ENCODE results near the gene MAGEB4.
"Not testable (repeated sequence)": the region's sequence is repeated elsewhere in the genome, so short reads cannot be mapped to it uniquely, and the experiment has no call there.

MAGEB4 gene

GRCh38 chrX:30241724-30242415, at the start of gene MAGEB4:
TSS of gene MAGEB4 (plus strand) at chrX:30242000. CDS start at chrX:30242136, 136 bp downstream.
- no peak for DNase-seq

DNA sequence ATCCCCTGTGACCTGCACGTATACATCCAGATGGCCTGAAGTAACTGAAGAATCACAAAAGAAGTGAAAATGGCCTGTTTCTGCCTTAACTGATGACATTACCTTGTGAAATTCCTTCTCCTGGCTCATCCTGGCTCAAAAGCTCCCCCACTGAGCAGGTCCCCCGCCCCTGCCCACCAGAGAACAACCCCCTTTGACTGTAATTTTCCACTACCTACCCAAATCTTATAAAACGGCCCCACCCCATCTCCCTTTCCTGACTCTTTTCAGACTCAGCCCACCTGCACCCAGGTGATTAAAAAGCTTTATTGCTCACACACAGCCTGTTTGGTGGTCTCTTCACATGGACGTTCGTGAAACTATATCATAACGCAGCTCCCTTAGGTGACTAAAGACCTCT, 47.9 kb upstream of the MAGEB4 start:
- not testable (repeated sequence) for DNase-seq

DNA sequence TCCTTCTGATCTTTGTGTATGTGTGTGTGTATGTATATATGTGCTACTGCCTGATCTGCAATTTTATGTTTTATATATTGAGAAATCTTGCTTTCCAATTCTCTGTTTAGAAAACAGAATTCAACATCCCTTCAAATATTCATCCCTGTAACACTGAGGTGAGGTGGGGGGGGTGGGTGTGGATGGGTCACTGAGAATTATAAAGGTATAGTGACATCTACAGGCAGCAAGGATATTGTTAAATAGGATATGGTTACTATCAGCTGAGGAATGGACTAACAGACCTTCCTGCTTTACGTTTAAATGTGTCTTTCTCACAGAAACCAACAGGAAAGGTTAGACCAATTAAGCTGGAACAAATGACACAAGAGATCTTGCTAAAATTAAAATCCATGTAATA, 45.5 kb upstream of the MAGEB4 start:
- DNase-seq, result no peak

- no peak for DNase-seq
These were observed 29.6 kb upstream of the MAGEB4 start for GRCh38 chrX:30212172-30212571.

DNA sequence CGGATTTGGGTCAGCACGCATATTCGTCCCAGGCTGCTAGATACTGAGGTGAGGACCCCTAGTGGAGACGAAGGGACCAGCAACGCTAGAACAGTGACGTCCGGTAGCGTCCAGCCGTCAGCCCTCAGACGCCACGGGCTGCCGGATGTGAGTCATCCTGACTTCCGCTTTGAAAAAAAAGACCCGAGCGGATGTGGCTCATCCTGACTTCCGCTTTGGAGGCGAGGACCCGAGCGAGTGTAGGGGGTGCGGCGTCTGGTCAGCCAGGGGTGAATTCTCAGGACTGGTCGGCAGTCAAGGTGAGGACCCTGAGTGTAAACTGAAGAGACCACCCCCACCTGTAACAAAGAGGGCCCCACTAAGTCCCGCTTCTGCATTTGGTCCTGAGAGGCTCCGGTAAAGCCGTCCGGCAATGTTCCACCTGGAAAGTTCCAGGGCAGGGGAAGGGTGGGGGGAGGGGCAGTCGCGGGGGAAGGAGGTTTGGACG, 26.4 kb upstream of the MAGEB4 start, which contains the start of gene MAGEB2:
Gene MAGEB2, plus strand, starts transcription at position 207 of the 487 bp plus-strand sequence. CDS start 3,018 bp downstream, outside the sequence.
- DNase-seq, result no peak

GRCh38 chrX:30217465-30217864, 24.3 kb upstream of the MAGEB4 start:
- no peak for DNase-seq

DNA sequence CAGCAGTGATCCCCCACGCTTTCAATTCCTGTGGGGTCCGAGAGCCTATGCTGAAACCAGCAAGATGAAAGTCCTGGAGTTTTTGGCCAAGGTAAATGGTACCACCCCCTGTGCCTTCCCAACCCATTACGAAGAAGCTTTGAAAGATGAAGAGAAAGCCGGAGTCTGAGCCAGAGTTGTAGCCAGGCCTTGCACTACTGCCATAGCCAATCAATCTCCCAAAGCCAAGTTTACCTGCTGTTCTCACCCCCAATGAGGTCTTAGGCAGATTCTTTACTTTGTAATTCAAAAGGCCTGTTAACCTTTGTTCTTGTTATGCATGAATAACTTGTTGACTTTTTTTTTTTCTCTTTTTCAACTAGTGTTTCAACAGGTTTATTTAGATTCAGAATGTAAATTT, 22.4 kb upstream of the MAGEB4 start:
- DNase-seq, result no peak

DNA sequence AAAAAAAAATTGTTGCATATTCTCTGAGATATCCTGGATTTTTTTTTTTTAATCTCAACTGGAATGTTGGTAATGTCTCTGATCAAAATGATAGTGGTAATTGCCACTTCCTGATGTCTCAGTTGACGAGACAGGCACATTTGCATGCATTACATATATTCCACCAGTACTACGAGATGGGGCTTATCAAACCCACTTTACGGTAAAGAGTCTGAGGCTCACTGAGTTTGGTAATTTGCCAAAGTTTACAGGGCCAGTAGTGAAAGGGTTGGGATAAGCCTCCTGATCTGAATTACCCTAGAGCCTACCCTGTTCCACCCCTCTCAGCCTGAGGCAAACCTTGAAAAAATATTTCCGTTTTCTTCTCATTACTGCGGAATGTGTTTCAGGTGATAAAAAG, 21.1 kb upstream of the MAGEB4 start:
- no peak for DNase-seq

- DNase-seq, result no peak
These were observed 17.3 kb upstream of the MAGEB4 start for GRCh38 chrX:30224536-30224935.

DNA sequence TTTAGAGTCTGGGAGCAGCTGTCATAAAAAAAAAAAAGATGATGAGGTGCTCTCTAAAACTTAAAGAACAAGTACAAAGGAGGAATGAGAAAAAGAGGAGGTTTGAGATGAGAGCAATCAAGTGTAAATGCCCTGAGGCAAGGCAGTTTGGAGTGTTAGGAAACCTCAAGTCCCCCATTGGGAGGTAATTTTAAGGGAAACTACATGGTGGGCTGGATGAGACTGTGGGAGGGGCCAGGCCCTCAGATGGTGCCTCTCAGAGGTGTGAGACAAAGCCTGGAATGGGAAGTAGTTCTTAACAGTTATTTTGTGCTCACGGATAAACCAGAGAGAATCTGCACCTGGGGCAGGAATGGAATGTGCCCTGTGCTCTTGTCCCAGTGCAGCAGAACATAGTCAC, 13.3 kb upstream of the MAGEB4 start:
- DNase-seq, result no peak

DNA sequence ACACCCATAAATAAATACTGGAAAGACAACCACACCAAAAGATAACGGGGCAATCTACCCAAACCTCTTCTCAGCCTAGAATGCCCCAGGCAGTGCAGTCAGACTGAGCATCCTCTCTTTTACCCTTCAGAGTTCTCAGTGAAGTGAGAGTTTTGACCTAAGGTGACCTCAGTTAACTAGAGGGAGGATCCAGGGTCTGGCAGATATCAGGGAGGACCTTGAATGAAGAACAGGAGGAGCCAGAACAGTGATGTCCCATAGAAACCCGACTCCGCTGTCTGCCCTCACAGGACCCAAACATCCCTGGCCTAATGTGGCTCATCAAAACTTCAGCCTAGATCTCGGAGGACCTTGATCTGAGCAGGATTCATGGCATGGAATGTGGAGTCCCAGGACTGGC, 11.4 kb upstream of the MAGEB4 start, which contains the start of gene MAGEB3:
Gene MAGEB3, plus strand, starts transcription at position 263 of the 400 bp plus-strand sequence. CDS start 5,268 bp downstream, outside the sequence.
- DNase-seq, result no peak

DNA sequence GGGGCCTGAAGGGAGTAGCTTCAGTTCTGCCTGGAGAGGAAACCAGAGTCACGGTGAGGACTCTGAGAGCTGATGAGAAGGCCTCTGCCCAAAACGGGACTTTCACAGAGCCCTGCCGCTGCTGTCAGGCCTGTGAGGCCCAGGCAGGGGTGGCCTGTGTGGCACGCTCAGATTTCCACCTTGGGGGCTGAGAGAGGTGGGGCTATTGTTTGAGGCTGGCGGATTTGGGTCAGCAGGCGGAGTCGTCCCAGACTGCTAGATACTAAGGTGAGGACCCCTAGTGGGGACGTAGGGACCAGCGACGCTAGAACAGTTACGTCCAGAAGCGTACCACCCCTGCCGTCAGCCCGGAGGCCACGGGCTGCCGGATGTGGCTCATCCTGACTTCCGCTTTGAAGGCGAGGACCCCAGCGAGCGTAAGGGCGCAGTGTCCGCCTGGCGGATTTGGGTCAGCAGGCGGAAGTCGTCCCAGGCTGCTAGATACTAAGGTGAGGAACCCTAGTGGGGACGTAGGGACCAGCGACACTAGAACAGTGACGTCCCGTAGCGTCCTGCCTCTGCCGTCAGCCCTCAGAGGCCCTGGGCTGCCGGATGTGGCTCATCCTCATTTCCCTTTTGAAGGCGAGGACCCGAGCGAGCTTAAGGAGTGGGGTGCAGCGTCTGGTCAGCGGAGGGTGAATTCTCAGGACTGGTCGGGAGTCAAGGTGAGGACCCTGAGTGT, 5.1 kb downstream of the MAGEB4 start, which contains the start of gene MAGEB1:
Gene MAGEB1, plus strand, starts transcription at position 378 of the 721 bp plus-strand sequence. CDS start 3,348 bp downstream, outside the sequence.
- no peak for DNase-seq

GRCh38 chrX:30248854-30249253, 7.1 kb downstream of the MAGEB4 start:
- DNase-seq, result no peak

- no peak for DNase-seq
These were observed 11.5 kb downstream of the MAGEB4 start for GRCh38 chrX:30253257-30253656.

DNA sequence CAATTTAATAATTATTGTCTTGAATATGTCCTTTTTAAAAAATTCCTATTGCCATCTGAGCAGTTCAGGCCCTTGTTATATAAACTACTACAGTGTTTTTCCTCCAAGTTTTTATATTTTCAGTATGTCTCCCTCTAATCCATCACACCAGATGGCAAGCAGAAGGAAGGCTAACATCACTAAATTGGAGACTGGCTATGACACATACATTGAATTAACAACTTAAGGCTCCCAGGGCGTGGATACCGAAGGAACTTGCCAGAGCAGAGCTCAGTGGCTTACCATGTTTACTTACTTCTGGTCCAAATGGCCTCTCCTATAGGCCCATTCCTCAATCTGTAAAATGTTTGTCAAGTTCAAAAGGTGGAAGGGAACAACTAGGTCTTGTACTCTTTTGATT, 18.1 kb downstream of the MAGEB4 start:
- DNase-seq, result no peak

GRCh38 chrX:30261012-30261411, 19.2 kb downstream of the MAGEB4 start:
- DNase-seq, result no peak

GRCh38 chrX:30262763-30263162, 21.0 kb downstream of the MAGEB4 start:
- DNase-seq, result no peak

- DNase-seq, result no peak
These were observed 28.8 kb downstream of the MAGEB4 start for GRCh38 chrX:30270639-30271038.

GRCh38 chrX:30275498-30275897, 33.7 kb downstream of the MAGEB4 start:
- DNase-seq, result no peak

GRCh38 chrX:30278365-30278764, 36.6 kb downstream of the MAGEB4 start:
- DNase-seq, result no peak

DNA sequence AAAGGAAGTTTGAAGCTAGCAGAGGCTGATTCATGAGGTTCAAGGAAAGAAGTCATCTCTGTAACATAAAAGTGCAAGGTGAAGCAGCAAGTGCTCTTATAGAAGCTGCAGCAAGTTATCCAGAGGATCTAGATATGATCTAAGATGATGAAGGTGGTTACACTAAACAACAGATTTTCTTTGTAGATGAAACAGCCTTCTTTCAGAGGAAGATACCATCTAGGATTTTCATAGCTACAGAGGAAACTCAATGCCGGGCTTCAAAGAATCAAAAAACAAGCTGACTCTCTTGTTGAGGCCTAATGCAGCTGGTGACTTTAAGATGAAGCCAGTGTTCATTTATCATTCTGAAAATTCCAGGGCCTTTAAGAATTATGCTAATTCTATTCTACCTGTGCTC, 38.6 kb downstream of the MAGEB4 start:
- DNase-seq, result no peak

GRCh38 chrX:30282527-30282926, 40.7 kb downstream of the MAGEB4 start:
- no peak for DNase-seq

DNA sequence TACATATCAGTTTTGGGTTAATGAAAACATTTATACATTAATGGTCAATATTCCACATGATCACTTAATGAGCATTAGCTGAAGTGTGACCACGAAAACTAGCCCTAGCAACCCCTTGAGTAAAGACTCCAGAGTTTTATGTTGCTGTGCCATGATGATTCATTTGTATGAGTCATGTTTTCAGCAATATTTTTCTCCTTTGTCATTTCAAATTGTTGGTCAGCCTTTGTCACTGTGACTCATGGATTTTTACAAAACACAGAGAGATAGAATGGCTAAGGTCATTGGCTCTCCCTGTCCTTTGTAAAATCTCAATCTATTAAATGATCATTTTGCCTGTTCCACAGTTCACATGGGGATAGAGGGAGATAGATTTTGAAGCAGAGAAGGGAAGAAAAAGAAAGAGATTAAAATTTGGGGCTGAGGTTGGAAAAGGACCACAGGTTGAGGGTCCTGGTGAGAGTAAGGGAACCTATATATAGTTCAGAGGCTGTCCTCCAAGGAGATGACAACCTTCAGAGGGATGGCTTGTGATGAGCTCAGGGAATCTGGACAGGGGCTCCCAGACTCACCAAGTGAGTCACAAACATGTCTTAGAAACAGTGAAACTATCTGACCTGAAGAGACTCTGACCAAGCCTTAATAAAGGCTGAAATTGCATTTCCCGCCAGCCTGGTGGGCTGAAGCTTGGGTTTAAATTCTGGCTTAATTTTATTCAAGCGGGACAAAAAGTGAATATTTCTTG, 41.8 kb downstream of the MAGEB4 start:
- DNase-seq, result no peak
